PC-9 (cell line): ENCODE results near the gene MTMR3. TPM values are rescaled to one million over a fixed set of nuclear protein-coding genes. Genes with fewer than 3 reads are reported as not detected.
A peak's percentile ranks its signal among the peaks of the same experiment; 100 is the strongest.

Source experiments
- BruUV-seq: library from RNA; stranded (reverse); fragments of 400-500 nt; replicated peaks from 2 replicates; lab custom pipeline; 2021; lab: Mats Ljungman, UMichigan
- CTCF ChIA-PET: fragments of 300-600 bp; sonication (Branson Sonifier 250); formaldehyde crosslinking; loops from one replicate; lab custom pipeline; 2022; ENCODE audit warnings: antibody characterized with exemption; lab: Charles Lee
- POLR2A ChIA-PET: fragments of 300-600 bp; sonication (Branson Sonifier 250); formaldehyde crosslinking; loops from one replicate; lab custom pipeline; 2022; ENCODE audit warnings: antibody characterized with exemption; ENCODE audit not compliant: unreplicated experiment; lab: Charles Lee
- DNase-seq, 2 experiments: peaks; one replicate each; pipeline versions ENCODE4 v3.0.0 to v3.0.0-alpha.2; 2015 to 2022; ENCODE audit warnings: mixed read lengths in 1 of 2
- H2AFZ ChIP-seq: fragments of 200-600 bp; sonication (generic); 2 replicates; pipeline ENCODE4 v1.8.1; 2017; ENCODE audit warnings: antibody characterized with exemption
- H3F3A ChIP-seq: fragments of 200-600 bp; sonication (generic); 2 replicates; pipeline ENCODE4 v1.8.1; 2017; ENCODE audit warnings: antibody characterized with exemption, mild to moderate bottlenecking, low read depth; ENCODE audit not compliant: insufficient read depth
- H3K27ac ChIP-seq: fragments of 200-600 bp; sonication (generic); 2 replicates; pipeline ENCODE4 v1.6.1; 2016; ENCODE audit warnings: mixed run types
- H3K27me3 ChIP-seq: fragments of 200-600 bp; sonication (generic); 2 replicates; pipeline ENCODE4 v1.6.1; 2016; ENCODE audit warnings: low read depth, mixed run types; ENCODE audit not compliant: insufficient read depth
- H3K36me3 ChIP-seq: fragments of 200-600 bp; sonication (generic); 2 replicates; pipeline ENCODE4 v1.6.1; 2016; ENCODE audit warnings: low read depth, mixed run types
- H3K4me1 ChIP-seq: fragments of 200-600 bp; sonication (generic); replicated peaks from 2 replicates; pipeline ENCODE4 v1.6.1; 2016; ENCODE audit warnings: mixed run types; ENCODE audit not compliant: insufficient read depth
- H3K4me2 ChIP-seq: fragments of 200-600 bp; sonication (generic); 2 replicates; pipeline ENCODE4 v1.6.1; 2017; ENCODE audit warnings: mixed run types
- H3K4me3 ChIP-seq: fragments of 200-600 bp; sonication (generic); 2 replicates; pipeline ENCODE4 v1.6.1; 2016; ENCODE audit warnings: mixed run types
- H3K79me2 ChIP-seq: fragments of 200-600 bp; sonication (generic); 2 replicates; pipeline ENCODE4 v1.6.1; 2017; ENCODE audit warnings: low read depth, mixed run types
- H3K9me2 ChIP-seq: fragments of 200-600 bp; sonication (generic); 2 replicates; pipeline ENCODE4 v1.8.1; 2017; ENCODE audit warnings: mild to moderate bottlenecking; ENCODE audit not compliant: insufficient read depth
- H3K9me3 ChIP-seq: fragments of 200-600 bp; sonication (generic); 2 replicates; pipeline ENCODE4 v1.8.1; 2016; ENCODE audit warnings: low read depth; ENCODE audit not compliant: insufficient read depth
- H4K20me1 ChIP-seq: fragments of 200-600 bp; sonication (generic); 2 replicates; pipeline ENCODE4 v1.8.1; 2017; ENCODE audit not compliant: insufficient read depth
- CTCF ChIP-seq: fragments of 200-600 bp; sonication (generic); conservative IDR thresholded peaks from 2 replicates; pipeline ENCODE4 v1.6.1; 2017; ENCODE audit warnings: mixed run types, antibody characterized with exemption, mild to moderate bottlenecking, moderate library complexity
- EZH2 ChIP-seq: fragments of 200-600 bp; sonication (generic); IDR thresholded peaks from 2 replicates; pipeline ENCODE4 v1.8.0; 2017; ENCODE audit warnings: antibody characterized with exemption, low read depth
- intact Hi-C: fragments of 100-400 bp; cut with micrococcal nuclease; formaldehyde crosslinking; loops from one replicate; pipeline ENCODE4 v1.10.0; 2022; ENCODE audit not compliant: unreplicated experiment
- total RNA-seq: library from RNA; stranded (reverse); gene quantifications from 2 replicates; pipeline ENCODE4 v1.2.3, GENCODE V29; 2021

Gene MTMR3
- total RNA-seq, 1 experiment from 2014 or later: 28.1 TPM

DNA sequence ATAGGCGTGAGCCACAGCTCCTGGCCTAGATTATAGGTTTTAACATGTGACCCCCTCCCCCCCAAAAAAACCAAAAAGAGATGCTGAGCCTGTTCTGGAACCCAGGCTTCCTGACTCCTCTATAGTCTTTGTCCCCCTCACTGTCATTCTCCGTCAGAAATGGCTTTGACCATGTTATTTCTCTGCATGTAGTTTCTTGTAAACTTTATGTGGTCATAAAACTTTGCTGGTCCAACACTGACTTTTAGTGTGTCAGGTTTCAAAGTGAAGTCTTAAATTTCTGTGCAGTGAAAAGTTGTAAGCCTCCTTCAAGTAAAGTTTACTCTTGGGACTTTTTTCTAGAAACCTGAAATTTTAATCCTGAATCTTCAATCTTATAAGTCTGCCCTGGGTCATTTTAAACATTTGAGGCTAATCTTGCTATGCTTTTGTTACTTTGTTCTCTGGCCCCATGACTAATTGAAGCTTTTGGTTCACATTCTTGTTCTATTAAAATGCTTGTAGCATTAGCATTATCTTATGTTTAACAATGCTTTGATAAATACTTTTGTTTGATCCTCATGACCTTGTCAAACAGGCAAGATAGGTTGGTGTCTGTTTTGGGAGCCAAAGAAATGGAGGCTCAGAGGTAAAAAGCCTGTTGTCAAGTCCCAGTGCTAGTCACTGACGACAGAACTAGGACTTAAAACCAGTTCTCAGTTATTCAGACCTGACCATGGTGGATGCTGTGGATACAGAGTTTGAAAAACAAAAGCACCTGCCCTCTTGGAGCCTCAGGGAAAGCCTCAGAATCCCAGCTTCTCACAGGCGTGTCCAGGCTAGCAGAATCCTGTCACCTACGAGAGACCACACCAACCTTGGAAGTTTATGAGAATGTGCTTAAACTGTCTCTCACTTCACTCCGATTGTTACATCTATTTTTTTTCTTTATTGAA is 109.6 kb downstream of the MTMR3 start:
- DNase-seq: no peak
- H3K27ac ChIP-seq: peak overlapping the region; percentile 94
- peaks cover 17% of the 10 kb centered on the region for H3K36me3 ChIP-seq
- H2AFZ ChIP-seq: no peak overlapping the region
- H3K4me1 ChIP-seq: peaks cover 42% of the 10 kb centered on the region
- BruUV-seq: no TSS peak
- ChIA-PET CTCF (no interaction called here), POLR2A (no interaction called here)
- peaks cover 18% of the 10 kb centered on the region; the same call in 1 of the 2 replicates for H3K79me2 ChIP-seq
- intact Hi-C loops: loop anchor here (5.0 to 10.0 kb wide), 3 partner anchors 108 to 290 kb away; partner anchors contain the start of gene MTMR3
- no peak for TF ChIP-seq CTCF
- H3K4me2 ChIP-seq: 0 out of 2 replicates have a peak overlapping the region, but pooled peaks have one; percentile 65
- no peaks in the 10 kb centered on the region for H3K9me3 ChIP-seq
- H3F3A ChIP-seq: peaks cover 52% of the 10 kb centered on the region
- H3K4me3 ChIP-seq: no peak overlapping the region
- H4K20me1 ChIP-seq: no peaks in the 10 kb centered on the region
- no peaks in the 10 kb centered on the region for H3K27me3 ChIP-seq
- H3K9me2 ChIP-seq: no peaks in the 10 kb centered on the region

GRCh38 chr22:29994027-29994715 is 111.2 kb downstream of the MTMR3 start:
- BruUV-seq: no TSS peak
- H3K4me1 ChIP-seq: peaks cover 42% of the 10 kb centered on the region
- CTCF ChIA-PET: interaction anchor here (0.6 kb wide), 1 partner anchor 10 kb away, joined by 3 read pairs; no protein-coding TSS in a partner anchor
- H3K9me2 ChIP-seq: no peaks in the 10 kb centered on the region
- intact Hi-C loops: loop anchor here (5.0 to 10.0 kb wide), 3 partner anchors 109 to 292 kb away; partner anchors contain the start of gene MTMR3
- no peak overlapping the region for H3K4me3 ChIP-seq
- TF ChIP-seq EZH2 (no peak), CTCF (peak; percentile 45; the same call in 1 of the 2 replicates)
- peak in 1 of 2 experiments; percentile 87 for DNase-seq
- peak overlapping the region; percentile 65 for H3K4me2 ChIP-seq
- H3F3A ChIP-seq: peaks cover 57% of the 10 kb centered on the region
- peaks cover 19% of the 10 kb centered on the region for H3K36me3 ChIP-seq
- POLR2A ChIA-PET: no interaction called here
- H3K27me3 ChIP-seq: no peaks in the 10 kb centered on the region
- H4K20me1 ChIP-seq: no peaks in the 10 kb centered on the region
- H3K79me2 ChIP-seq: peaks cover 24% of the 10 kb centered on the region
- H3K27ac ChIP-seq: peak overlapping the region; percentile 94
- no peaks in the 10 kb centered on the region for H3K9me3 ChIP-seq
- H2AFZ ChIP-seq: no peak overlapping the region

GRCh38 chr22:29994943-29995342 is 112.0 kb downstream of the MTMR3 start:
- H3F3A ChIP-seq: peaks cover 57% of the 10 kb centered on the region
- ChIA-PET POLR2A (no interaction called here), CTCF (interaction anchor here (0.6 kb wide), 1 partner anchor 10 kb away, joined by 3 read pairs; no protein-coding TSS in a partner anchor)
- H3K27ac ChIP-seq: peak overlapping the region; percentile 94
- DNase-seq: peak in 1 of 2 experiments; percentile 59
- peak overlapping the region; percentile 65 for H3K4me2 ChIP-seq
- H3K36me3 ChIP-seq: peaks cover 17% of the 10 kb centered on the region
- no peaks in the 10 kb centered on the region for H3K9me3 ChIP-seq
- TF ChIP-seq EZH2 (no peak), CTCF (no peak)
- H4K20me1 ChIP-seq: no peaks in the 10 kb centered on the region
- no TSS peak for BruUV-seq
- H3K9me2 ChIP-seq: no peaks in the 10 kb centered on the region
- intact Hi-C loops: loop anchor here (5.0 to 10.0 kb wide), 3 partner anchors 110 to 293 kb away; partner anchors contain the start of gene MTMR3
- H3K27me3 ChIP-seq: no peaks in the 10 kb centered on the region
- peaks cover 24% of the 10 kb centered on the region for H3K79me2 ChIP-seq
- no peak overlapping the region for H3K4me3 ChIP-seq
- H2AFZ ChIP-seq: no peak overlapping the region
- H3K4me1 ChIP-seq: peaks cover 42% of the 10 kb centered on the region
